GM19025 (cell line): Measurements from ENCODE around the gene SOX15.

Experiments
- ATAC-seq: cut with Tn5 transposase; IDR thresholded peaks from one replicate; pipeline ENCODE4 v1.9.1; 2021; ENCODE audit warnings: mild to moderate bottlenecking, low read depth, moderate library complexity; ENCODE audit not compliant: unreplicated experiment

Gene SOX15

GRCh38 chr17:7559320-7560171 lies 30.3 kb downstream of the SOX15 start:
- no peak for ATAC-seq

GRCh38 chr17:7558544-7559319 lies 31.2 kb downstream of the SOX15 start, which contains the start of gene TNFSF13:
TNFSF13 (plus strand) TSS chr17:7558750; CDS start chr17:7559040, 290 bp downstream.
- no peak for ATAC-seq

DNA sequence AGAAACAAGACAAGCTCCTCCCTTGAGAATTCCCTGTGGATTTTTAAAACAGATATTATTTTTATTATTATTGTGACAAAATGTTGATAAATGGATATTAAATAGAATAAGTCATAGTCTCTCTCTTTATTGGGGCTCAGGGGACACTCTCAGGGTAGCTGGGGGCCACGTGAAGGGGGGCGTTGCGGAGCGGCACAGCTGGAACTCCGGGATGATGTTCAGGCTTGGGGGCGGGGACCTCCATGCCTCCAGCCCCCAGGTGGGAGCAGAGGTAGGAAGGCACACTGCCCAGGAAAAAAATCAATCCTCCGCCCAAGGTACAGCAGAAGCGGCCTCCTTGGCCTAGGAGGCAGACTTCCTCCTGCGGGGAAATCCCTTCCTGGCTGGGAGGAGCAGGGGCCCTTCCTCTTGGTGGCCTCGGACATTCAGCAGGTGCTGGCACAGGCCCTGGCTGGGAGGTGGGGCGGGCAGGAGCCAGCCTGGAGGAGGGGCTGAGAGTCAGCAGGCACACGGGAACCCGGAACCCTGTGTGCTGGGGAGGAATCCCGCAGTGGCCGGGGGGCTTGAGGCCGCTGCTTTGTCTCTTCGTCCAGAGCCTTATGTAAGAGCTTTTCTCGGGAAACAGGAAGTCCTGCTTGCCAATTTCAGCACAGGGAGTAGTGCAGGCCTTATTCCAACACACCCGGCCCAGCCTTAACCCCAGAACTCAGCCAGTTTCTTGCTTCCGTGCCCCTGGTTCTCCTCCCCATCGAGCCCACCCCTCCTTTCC lies 31.9 kb downstream of the SOX15 start:
- ATAC-seq = no peak

DNA sequence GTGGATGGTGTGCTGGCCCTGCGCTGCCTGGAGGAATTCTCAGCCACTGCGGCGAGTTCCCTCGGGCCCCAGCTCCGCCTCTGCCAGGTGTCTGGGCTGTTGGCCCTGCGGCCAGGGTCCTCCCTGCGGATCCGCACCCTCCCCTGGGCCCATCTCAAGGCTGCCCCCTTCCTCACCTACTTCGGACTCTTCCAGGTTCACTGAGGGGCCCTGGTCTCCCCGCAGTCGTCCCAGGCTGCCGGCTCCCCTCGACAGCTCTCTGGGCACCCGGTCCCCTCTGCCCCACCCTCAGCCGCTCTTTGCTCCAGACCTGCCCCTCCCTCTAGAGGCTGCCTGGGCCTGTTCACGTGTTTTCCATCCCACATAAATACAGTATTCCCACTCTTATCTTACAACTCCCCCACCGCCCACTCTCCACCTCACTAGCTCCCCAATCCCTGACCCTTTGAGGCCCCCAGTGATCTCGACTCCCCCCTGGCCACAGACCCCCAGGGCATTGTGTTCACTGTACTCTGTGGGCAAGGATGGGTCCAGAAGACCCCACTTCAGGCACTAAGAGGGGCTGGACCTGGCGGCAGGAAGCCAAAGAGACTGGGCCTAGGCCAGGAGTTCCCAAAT lies 32.6 kb downstream of the SOX15 start:
- no peak for ATAC-seq

DNA sequence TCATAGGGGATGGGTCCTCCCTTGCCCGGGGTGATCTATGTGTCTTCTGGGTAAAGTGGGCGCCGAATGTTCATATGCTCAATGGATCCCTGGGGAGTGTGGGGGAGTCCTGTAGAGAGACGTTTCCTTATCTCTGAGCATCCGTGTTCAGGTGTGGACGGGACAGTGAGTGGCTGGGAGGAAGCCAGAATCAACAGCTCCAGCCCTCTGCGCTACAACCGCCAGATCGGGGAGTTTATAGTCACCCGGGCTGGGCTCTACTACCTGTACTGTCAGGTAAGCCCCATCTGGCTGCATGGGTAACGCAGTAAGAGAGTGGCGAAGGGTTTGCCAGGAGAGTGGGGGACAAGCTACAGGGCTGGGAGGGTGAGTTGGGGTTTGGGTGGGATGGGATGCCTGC lies 33.3 kb downstream of the SOX15 start:
- ATAC-seq = no peak

DNA sequence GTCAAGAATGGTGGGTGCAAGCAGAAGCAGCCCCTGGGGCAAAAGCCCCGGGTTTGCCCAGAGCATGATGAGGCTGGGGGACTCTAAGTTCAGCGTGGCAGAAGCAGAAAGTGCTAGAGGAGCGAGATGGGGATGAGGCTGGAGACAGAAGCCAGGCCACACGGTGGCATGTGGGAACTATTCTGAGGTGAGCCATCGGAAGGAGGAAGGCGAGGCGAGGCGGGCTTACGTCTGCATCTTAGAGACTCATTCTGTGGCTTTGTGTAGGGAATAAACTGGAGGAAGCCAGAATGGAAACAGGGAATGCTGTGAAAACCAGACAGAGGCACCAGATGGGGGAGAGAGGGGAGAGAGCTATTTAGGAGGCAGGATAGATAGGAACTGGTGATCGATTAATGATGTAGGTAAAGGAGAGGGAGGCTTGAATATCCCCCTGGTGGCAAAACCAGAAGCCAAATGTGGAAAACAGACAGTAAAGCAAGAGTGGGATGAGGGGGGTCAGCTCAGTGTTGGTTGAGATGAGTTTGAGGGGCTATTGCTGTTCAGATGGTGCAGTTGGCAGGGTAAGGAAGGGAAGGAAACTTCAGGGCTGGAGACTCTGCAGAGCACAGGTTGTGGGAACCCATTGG lies 34.5 kb downstream of the SOX15 start:
- no peak for ATAC-seq

DNA sequence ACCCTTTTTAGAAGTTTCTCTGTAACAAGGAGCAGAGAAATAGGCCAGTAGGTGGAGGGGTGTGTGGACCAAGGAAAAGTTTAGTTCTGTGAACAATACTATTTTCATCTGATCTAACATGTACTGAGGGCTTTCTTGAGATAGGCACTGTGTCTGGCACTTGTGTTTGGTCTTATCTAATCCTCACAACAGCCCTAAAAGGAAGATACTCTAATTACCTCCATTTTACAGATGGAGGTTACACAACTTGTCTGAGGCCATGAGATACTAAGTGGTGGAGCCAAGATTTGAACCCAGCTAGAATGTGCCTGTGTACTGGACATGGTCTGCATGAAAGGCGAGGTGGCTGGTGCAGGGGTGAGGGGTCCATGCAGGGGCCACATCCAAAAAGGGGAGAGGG lies 36.5 kb downstream of the SOX15 start:
- ATAC-seq = no peak

DNA sequence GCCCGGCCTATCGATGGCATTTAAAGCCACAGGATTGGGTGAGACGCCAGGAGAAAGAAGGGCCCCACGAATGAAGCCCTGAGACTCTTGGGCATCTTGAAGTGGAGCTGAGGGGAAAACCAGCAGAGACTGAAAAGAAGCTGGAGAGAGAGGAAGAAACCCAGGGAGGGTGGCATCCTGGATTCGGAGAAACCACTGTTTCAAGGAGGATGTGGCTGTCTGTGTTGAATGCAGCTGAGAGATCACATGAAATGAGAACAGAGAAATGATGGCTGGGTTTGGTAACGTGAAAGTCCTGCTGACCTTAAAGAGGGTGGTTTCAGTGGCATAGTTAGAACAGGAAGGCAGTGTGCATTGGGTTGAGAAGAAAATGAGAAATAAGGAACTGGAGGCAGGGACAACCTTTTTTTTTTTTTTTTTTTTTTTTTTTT lies 37.3 kb downstream of the SOX15 start:
- no peak for ATAC-seq

- no peak for ATAC-seq
Observed at GRCh38 chr17:7551396-7551795, 38.5 kb downstream of the SOX15 start.

DNA sequence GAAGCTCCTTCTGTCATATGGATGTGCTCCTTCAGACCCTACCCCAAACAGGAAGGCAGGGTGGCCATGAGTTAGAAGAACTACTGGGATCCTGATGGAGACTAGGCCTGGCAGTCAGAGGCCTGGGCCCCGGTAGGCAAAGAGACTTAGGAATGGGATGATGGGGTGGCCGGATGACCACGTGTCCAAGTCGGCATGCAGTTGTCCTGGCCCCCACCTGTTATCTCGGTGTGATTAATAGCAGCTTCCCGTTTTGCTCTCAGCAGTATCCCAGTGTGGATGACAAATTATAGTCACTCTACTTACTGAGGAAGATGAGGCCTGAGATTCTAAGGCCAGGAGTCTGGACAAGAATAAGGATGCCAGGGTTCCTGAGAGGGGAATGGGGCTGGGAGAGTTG lies 39.5 kb downstream of the SOX15 start:
- ATAC-seq = no peak

- ATAC-seq = no peak
Observed at GRCh38 chr17:7549401-7550055, 40.4 kb downstream of the SOX15 start.

DNA sequence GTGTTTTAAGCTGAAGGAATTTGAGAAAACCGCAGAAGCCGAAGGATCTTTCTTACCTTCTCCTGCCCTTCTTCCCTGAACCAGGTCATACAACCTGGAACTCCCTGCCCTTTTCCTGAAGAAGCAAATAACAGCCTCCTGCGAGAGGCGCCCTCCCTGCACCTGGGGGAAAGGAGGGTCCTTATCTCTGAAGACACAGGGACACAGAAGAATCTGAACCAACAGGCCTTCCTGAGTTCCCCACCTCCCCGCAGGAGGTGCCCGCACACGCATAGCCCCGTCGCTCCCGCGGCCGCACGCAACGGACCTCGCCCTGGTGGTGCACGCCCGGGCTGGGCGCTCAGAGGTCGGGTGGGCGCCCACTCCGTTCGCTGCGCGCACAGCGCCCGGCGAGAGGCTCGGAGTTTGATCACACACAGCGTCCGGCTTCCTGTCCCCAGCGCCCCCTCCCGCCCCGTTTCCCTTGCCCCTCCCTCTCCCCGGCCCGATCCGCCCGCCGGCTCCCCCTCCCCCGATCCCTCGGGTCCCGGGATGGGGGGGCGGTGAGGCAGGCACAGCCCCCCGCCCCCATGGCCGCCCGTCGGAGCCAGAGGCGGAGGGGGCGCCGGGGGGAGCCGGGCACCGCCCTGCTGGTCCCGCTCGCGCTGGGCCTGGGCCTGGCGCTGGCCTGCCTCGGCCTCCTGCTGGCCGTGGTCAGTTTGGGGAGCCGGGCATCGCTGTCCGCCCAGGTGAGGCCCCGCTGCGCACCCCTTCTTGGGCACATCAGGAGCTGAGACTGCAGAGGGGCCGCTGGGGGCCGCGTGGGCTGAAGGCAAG lies 41.1 kb downstream of the SOX15 start, which contains the start of gene TNFSF12:
TSS of gene TNFSF12 (plus strand) at position 474 of the 816 bp plus-strand sequence. CDS start at position 570, 96 bp downstream.
- ATAC-seq = no peak

DNA sequence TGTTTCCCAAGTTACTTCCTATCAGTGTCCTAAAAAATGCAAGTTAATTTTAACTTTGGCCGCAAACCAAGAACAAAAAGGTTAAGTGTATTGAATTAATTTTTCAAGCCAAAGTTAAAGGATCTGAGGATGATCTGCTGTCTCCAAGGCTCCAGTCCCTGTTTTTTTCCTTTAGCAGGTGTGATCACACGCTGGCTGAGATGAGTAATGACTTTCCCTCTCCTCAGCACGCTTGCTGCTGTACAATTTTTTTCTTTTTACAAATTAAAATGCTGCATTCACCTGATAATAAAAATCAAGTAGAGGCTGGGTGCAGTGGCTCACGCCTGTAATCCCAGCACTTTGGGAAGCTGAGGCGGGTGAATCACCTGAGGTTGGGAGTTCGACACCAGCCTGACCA lies 45.0 kb downstream of the SOX15 start:
- no peak for ATAC-seq

GRCh38 chr17:7541074-7541621 lies 48.7 kb downstream of the SOX15 start:
- no peak for ATAC-seq

DNA sequence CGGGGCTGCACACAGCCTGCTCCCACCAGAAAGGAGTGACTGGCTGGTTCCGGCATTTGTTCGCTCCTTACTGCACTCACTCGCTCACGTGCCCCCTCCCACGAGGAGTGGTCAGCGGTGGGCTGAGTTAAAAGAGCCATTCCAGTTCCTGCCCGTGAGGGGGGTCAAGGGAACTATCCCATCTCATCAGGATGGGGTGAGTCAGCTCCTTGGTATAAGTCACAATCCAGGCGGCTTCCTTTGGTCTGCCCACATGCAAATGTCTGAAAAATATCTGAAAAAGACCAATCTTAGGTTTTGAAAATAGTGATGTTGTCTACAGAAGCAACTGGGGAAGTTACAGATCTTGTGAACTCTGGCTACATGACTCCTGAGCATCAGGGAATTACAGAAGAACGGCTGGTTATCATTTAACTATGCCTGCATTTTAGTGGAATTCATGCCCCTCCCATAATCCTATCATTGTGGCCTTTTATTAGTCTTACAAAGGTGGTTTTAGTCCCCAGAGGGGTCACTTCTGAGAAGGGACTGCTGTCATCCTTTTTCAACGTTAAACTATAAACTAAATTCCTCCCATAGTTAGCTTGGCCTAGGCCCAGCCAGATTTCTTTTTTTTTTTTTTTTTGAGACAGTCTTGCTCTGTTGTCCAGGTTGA lies 50.9 kb downstream of the SOX15 start:
- ATAC-seq = no peak
